Suprapubic skin (tissue), 4 donors: ENCODE data around the gene TFEC. TPM values are rescaled to one million over a fixed set of nuclear protein-coding genes. Genes with fewer than 3 reads are reported as not detected.

Source experiments
- DNase-seq, 2 donors: peaks; one replicate each; pipeline ENCODE4 v3.0.0-alpha.2; 2019; ENCODE audit warnings: low spot score in 2 of 2
- H3K27ac ChIP-seq: fragments of 200-600 bp; sonication (generic); one replicate; pipeline ENCODE4 v1.5.1; 2019
- H3K27me3 ChIP-seq: fragments of 200-600 bp; sonication (generic); one replicate; pipeline ENCODE4 v1.5.1; 2019
- H3K36me3 ChIP-seq: fragments of 200-600 bp; sonication (generic); one replicate; pipeline ENCODE4 v1.5.1; 2019
- H3K4me1 ChIP-seq: fragments of 200-600 bp; sonication (generic); one replicate; pipeline ENCODE4 v1.5.1; 2019
- H3K4me3 ChIP-seq: fragments of 200-600 bp; sonication (generic); one replicate; pipeline ENCODE4 v1.5.1; 2019; ENCODE audit warnings: mild to moderate bottlenecking
- H3K9me3 ChIP-seq: fragments of 200-600 bp; sonication (generic); one replicate; pipeline ENCODE4 v1.5.1; 2019
- CTCF ChIP-seq, 2 donors: fragments of 200-600 bp in 1 of 2; fragments of 450-650 bp in 1 of 2; sonication (generic) in 1 of 2; IDR thresholded peaks; one replicate each; pipeline ENCODE4 v1.5.1; 2016 to 2019; ENCODE audit warnings: antibody characterized with exemption in 2 of 2, mild to moderate bottlenecking in 1 of 2, moderate library complexity in 1 of 2
- EP300 ChIP-seq: sonication (generic); formaldehyde crosslinking; IDR thresholded peaks from one replicate; pipeline ENCODE4 v1.6.1; 2017; ENCODE audit warnings: antibody characterized with exemption
- POLR2A ChIP-seq, 2 donors: fragments of 450-650 bp; IDR thresholded peaks; one replicate each; pipeline ENCODE4 v1.6.1; 2017; ENCODE audit warnings: antibody characterized with exemption in 2 of 2, mild to moderate bottlenecking in 2 of 2, moderate library complexity in 2 of 2
- POLR2AphosphoS5 ChIP-seq, 3 donors: sonication (generic); formaldehyde crosslinking; IDR thresholded peaks; one replicate each; pipeline ENCODE4 v1.6.1; 2017; ENCODE audit warnings: antibody characterized with exemption in 3 of 3
- WGBS: methylation state at CpG from one replicate; pipeline ENCODE4 v1.1.5; 2018; 5-methylcytosine and 5-hydroxymethylcytosine counted together
- total RNA-seq, 4 donors: library from RNA; depleted of rRNA; stranded (reverse); fragments of >200 nt; gene quantifications; one replicate each; pipeline ENCODE4 v1.1.0, GENCODE V29; 2016

Gene TFEC
- total RNA-seq, 4 donors from 2014 or later, result 0.30 to 0.72 (median 0.36) TPM

GRCh38 chr7:115965236-115965635, 65.3 kb downstream of the TFEC start:
- H3K4me1 ChIP-seq, result no peaks in the 10 kb centered on the region
- no peaks in the 10 kb centered on the region for H3K27me3 ChIP-seq
- no peak overlapping the region for H3K27ac ChIP-seq
- TF ChIP-seq CTCF (IDR thresholded peaks at IDR 0.05), result no peak
- no peak overlapping the region for H3K4me3 ChIP-seq
- H3K36me3 ChIP-seq, result no peaks in the 10 kb centered on the region
- no peak for DNase-seq
- 71% methylated on average over 1 of the region's 1 CpG for WGBS
- H3K9me3 ChIP-seq, result no peaks in the 10 kb centered on the region

- no peaks in the 10 kb centered on the region for H3K4me1 ChIP-seq
- H3K9me3 ChIP-seq, result no peaks in the 10 kb centered on the region
- H3K27me3 ChIP-seq, result no peaks in the 10 kb centered on the region
- TF ChIP-seq POLR2AphosphoS5 (IDR thresholded peaks at IDR 0.05) (no peak), POLR2A (IDR thresholded peaks at IDR 0.05) (no peak), EP300 (no peak), CTCF (IDR thresholded peaks at IDR 0.05) (no peak)
- DNase-seq, result no peak
- 46% methylated on average over 1 of the region's 1 CpG for WGBS
- H3K27ac ChIP-seq, result no peak overlapping the region
- H3K36me3 ChIP-seq, result no peaks in the 10 kb centered on the region
- no peak overlapping the region for H3K4me3 ChIP-seq
These were observed 65.8 kb downstream of the TFEC start for GRCh38 chr7:115964799-115965198.

- no peaks in the 10 kb centered on the region for H3K36me3 ChIP-seq
- no peaks in the 10 kb centered on the region for H3K9me3 ChIP-seq
- no peaks in the 10 kb centered on the region for H3K4me1 ChIP-seq
- H3K27ac ChIP-seq, result no peak overlapping the region
- H3K27me3 ChIP-seq, result no peaks in the 10 kb centered on the region
- no peak for DNase-seq
- no peak overlapping the region for H3K4me3 ChIP-seq
- TF ChIP-seq EP300, result no peak
- no peak for TF ChIP-seq CTCF (IDR thresholded peaks at IDR 0.05)
- TF ChIP-seq POLR2A (IDR thresholded peaks at IDR 0.05), result no peak
- TF ChIP-seq POLR2AphosphoS5 (IDR thresholded peaks at IDR 0.05), result no peak
These were observed 68.2 kb downstream of the TFEC start for GRCh38 chr7:115962340-115962739.

- no peaks in the 10 kb centered on the region for H3K27me3 ChIP-seq
- no peak overlapping the region for H3K27ac ChIP-seq
- no peaks in the 10 kb centered on the region for H3K9me3 ChIP-seq
- DNase-seq, result no peak
- no peaks in the 10 kb centered on the region for H3K4me1 ChIP-seq
- H3K36me3 ChIP-seq, result no peaks in the 10 kb centered on the region
- TF ChIP-seq POLR2AphosphoS5 (IDR thresholded peaks at IDR 0.05) (no peak), EP300 (no peak), POLR2A (IDR thresholded peaks at IDR 0.05) (no peak), CTCF (IDR thresholded peaks at IDR 0.05) (no peak)
- H3K4me3 ChIP-seq, result no peak overlapping the region
- WGBS, result 83% methylated on average over 5 of the region's 5 CpGs
These were observed 76.8 kb downstream of the TFEC start for GRCh38 chr7:115953592-115954255.

- Histone ChIP-seq H3K9me3 (no peaks in the 10 kb centered on the region), H3K27me3 (no peaks in the 10 kb centered on the region), H3K4me1 (no peaks in the 10 kb centered on the region), H3K36me3 (no peaks in the 10 kb centered on the region), H3K4me3 (no peak overlapping the region), H3K27ac (no peak overlapping the region)
- 87% methylated on average over 3 of the region's 4 CpGs for WGBS
- TF ChIP-seq CTCF (IDR thresholded peaks at IDR 0.05), result no peak
- no peak for TF ChIP-seq EP300
- TF ChIP-seq POLR2AphosphoS5 (IDR thresholded peaks at IDR 0.05), result no peak
- TF ChIP-seq POLR2A (IDR thresholded peaks at IDR 0.05), result no peak
- DNase-seq, result no peak
These were observed 77.7 kb downstream of the TFEC start for GRCh38 chr7:115952832-115953231.
